ENCODE measurements around the gene FAM8A1.

Gene FAM8A1

GRCh38 chr6:17624396-17624795 is 24.3 kb downstream of the FAM8A1 start:
- FAIRE-seq, result no peak
- DNase-seq (ENCODE audit: insufficient read length, low spot score), result no peak
- TF ChIP-seq TAF1 (IDR thresholded peaks at IDR 0.05; ENCODE audit: low read depth, low read length) (no peak), POLR2A (IDR thresholded peaks at IDR 0.05; ENCODE audit: low read depth, low read length) (no peak), SPI1 (IDR thresholded peaks at IDR 0.05; ENCODE audit: low read depth, low read length) (no peak), POU2F2 (IDR thresholded peaks at IDR 0.05; ENCODE audit: low read depth, low read length) (no peak), PAX5 (IDR thresholded peaks at IDR 0.05; ENCODE audit: insufficient read depth, low read length, severe bottlenecking) (no peak), POLR2AphosphoS5 (IDR thresholded peaks at IDR 0.05; ENCODE audit: low read depth, low read length) (no peak)

DNA sequence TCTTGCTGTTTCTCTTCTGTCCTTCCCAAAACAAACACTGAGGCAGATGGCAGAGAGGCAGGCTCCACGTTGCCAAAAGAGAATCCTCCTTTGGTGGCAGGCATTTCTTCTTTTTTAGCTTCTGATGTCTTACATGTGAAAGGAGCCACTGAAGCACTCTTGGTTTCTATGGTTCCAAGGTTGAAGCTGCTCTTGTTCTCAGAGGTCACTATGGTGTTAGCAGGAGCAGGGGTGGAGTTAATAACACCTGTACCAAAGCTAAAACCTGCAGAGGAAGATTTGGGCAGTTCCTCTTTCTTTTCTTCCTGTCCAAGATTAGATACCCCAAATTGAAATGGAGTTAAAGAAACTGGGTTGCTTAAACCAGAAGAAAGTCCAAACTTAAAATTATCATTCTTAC is 28.8 kb downstream of the FAM8A1 start:
- DNase-seq (ENCODE audit: insufficient read length, low spot score) (no peak), FAIRE-seq (no peak)
- TF ChIP-seq SPI1 (IDR thresholded peaks at IDR 0.05; ENCODE audit: low read depth, low read length) (peak; percentile 77), PAX5 (IDR thresholded peaks at IDR 0.05; ENCODE audit: insufficient read depth, low read length, severe bottlenecking) (no peak)

DNA sequence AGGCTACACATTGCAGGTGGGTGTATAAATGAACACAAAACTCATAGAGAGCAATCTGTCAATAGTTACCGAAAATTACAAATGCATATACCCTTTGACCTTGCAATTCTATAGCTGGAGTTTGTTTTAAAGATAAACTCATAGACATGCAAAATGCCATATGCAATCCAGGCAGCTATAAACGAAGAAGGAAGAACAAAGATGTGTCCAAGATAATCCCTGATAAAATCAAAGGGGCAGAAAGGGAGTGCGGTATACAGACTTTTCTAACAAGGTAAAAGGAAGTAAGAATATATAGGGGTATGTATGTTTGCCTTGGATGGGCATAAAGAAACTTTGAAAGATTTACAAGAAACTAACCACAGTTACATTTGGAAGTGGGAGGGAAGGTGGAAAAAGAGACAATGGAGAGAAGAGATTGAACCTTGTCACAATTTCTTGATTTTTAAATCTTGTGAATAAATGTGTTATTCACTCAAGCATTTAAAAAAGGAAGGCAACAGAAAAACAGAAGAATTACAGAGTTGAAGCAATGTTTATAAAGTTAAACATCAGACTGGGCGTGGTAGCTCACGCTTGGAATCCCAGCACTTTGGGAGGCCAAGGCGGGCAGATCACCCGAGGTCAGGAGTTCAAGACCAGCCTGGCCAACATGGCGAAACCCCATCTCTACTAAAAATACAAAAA is 29.9 kb downstream of the FAM8A1 start:
- TF ChIP-seq POU2F2 (IDR thresholded peaks at IDR 0.05; ENCODE audit: low read depth, low read length) (no peak), POLR2A (IDR thresholded peaks at IDR 0.05; ENCODE audit: low read depth, low read length) (no peak), PAX5 (IDR thresholded peaks at IDR 0.05; ENCODE audit: insufficient read depth, low read length, severe bottlenecking) (no peak), POLR2AphosphoS5 (IDR thresholded peaks at IDR 0.05; ENCODE audit: low read depth, low read length) (no peak)
- DNase-seq (ENCODE audit: insufficient read length, low spot score), result no peak
- FAIRE-seq, result no peak

DNA sequence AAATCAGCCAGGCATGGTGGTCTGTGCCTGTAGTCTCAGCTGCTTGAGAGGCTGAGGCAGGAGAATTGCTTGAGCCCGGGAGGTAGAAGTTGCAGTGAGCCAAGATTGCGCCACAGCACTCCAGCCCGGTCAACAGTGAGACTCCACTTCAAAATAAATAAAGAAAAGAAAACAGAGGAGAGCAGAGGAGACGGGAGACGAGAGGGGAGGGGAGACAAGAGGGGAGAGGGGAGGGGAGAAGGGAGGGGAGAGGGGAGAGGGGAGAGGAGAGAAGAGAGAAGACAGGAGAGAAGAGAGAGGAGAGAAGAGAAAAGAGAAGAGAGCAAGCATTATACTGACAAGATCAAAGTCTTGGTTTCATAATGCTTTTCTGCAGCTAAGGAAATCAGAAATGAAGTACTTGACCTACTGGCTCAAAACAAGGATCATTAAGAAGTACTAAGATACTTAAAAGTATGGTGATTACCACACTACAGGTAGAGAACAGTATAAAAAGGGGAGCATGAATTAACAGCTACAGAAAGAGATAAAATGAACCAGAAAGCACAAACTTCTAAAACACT is 30.5 kb downstream of the FAM8A1 start:
- TF ChIP-seq POLR2A (IDR thresholded peaks at IDR 0.05; ENCODE audit: low read depth, low read length) (no peak), SPI1 (IDR thresholded peaks at IDR 0.05; ENCODE audit: low read depth, low read length) (no peak), TAF1 (IDR thresholded peaks at IDR 0.05; ENCODE audit: low read depth, low read length) (no peak), PAX5 (IDR thresholded peaks at IDR 0.05; ENCODE audit: insufficient read depth, low read length, severe bottlenecking) (no peak), POU2F2 (IDR thresholded peaks at IDR 0.05; ENCODE audit: low read depth, low read length) (no peak), POLR2AphosphoS5 (IDR thresholded peaks at IDR 0.05; ENCODE audit: low read depth, low read length) (no peak)
- no peak for FAIRE-seq
- no peak for DNase-seq (ENCODE audit: insufficient read length, low spot score)

DNA sequence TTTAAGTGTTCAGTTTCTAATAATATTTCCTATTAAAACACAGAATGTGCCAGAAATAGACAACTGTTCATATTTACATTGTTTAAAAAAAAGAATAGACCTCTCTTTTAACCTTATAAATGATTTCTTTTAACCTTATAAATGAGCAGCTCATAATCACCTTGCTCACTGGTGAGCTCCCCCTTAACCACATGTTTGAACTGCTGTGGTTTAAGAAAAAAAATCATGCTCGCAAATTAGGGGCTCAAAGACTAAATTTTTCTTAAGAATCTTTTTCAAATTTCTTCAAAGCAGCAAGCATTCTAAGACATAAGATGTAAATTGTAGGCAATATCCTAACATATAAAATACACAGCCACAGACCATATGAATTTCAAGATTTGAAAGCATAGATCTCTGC is 32.8 kb downstream of the FAM8A1 start:
- FAIRE-seq, result peak; percentile 50
- no peak for DNase-seq (ENCODE audit: insufficient read length, low spot score)
- no peak for TF ChIP-seq PAX5 (IDR thresholded peaks at IDR 0.05; ENCODE audit: insufficient read depth, low read length, severe bottlenecking)
- TF ChIP-seq POU2F2 (IDR thresholded peaks at IDR 0.05; ENCODE audit: low read depth, low read length), result no peak
- no peak for TF ChIP-seq POLR2AphosphoS5 (IDR thresholded peaks at IDR 0.05; ENCODE audit: low read depth, low read length)

DNA sequence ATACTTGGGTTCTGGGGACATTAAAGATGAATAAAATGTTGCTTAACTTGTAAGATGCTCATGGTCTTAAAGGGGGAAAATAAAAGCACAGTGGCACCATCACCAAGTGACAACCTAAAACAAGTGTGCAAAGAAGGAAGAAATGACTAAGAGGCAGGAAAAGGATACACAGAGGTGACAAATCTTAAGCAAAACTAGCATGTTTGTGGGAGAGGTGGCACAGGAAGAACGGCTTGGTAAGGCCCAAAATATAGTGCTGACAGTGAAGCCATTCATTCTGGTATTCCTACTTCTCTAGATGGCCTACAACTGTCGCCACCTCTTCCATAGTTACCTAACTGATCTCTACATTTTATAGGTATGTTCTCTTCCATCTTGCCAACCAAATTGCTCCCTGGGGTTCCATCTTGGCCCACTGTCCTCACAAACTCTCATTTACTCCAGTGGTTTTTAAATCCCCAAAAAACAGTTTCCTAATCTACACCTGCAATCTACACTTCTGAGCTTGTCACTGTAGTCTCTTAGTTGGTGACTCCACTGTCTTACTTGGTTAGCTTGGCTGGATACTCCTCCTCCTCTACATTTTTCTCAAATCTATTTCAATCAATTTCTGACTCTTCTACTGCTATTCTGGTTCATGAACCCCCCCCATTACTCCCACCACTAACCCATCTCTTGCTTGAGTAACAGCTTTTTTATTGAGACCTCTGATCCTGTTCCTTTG is 33.5 kb downstream of the FAM8A1 start:
- peak; percentile 60 for FAIRE-seq
- no peak for DNase-seq (ENCODE audit: insufficient read length, low spot score)
- TF ChIP-seq POU2F2 (IDR thresholded peaks at IDR 0.05; ENCODE audit: low read depth, low read length) (no peak), POLR2A (IDR thresholded peaks at IDR 0.05; ENCODE audit: low read depth, low read length) (no peak), POLR2AphosphoS5 (IDR thresholded peaks at IDR 0.05; ENCODE audit: low read depth, low read length) (no peak), SPI1 (IDR thresholded peaks at IDR 0.05; ENCODE audit: low read depth, low read length) (no peak), PAX5 (IDR thresholded peaks at IDR 0.05; ENCODE audit: insufficient read depth, low read length, severe bottlenecking) (no peak), TAF1 (IDR thresholded peaks at IDR 0.05; ENCODE audit: low read depth, low read length) (no peak)

GRCh38 chr6:17635568-17635967 is 35.5 kb downstream of the FAM8A1 start:
- TF ChIP-seq TAF1 (IDR thresholded peaks at IDR 0.05; ENCODE audit: low read depth, low read length), result no peak
- TF ChIP-seq PAX5 (IDR thresholded peaks at IDR 0.05; ENCODE audit: insufficient read depth, low read length, severe bottlenecking), result no peak
- no peak for TF ChIP-seq POLR2A (IDR thresholded peaks at IDR 0.05; ENCODE audit: low read depth, low read length)
- no peak for TF ChIP-seq POLR2AphosphoS5 (IDR thresholded peaks at IDR 0.05; ENCODE audit: low read depth, low read length)
- no peak for TF ChIP-seq SPI1 (IDR thresholded peaks at IDR 0.05; ENCODE audit: low read depth, low read length)
- TF ChIP-seq POU2F2 (IDR thresholded peaks at IDR 0.05; ENCODE audit: low read depth, low read length), result no peak
- FAIRE-seq (no peak), DNase-seq (ENCODE audit: insufficient read length, low spot score) (no peak)

GRCh38 chr6:17638212-17638715 is 38.2 kb downstream of the FAM8A1 start:
- FAIRE-seq (no peak), DNase-seq (ENCODE audit: insufficient read length, low spot score) (no peak)
- no peak for TF ChIP-seq POU2F2 (IDR thresholded peaks at IDR 0.05; ENCODE audit: low read depth, low read length)
- TF ChIP-seq TAF1 (IDR thresholded peaks at IDR 0.05; ENCODE audit: low read depth, low read length), result no peak
- no peak for TF ChIP-seq POLR2A (IDR thresholded peaks at IDR 0.05; ENCODE audit: low read depth, low read length)
- no peak for TF ChIP-seq PAX5 (IDR thresholded peaks at IDR 0.05; ENCODE audit: insufficient read depth, low read length, severe bottlenecking)

DNA sequence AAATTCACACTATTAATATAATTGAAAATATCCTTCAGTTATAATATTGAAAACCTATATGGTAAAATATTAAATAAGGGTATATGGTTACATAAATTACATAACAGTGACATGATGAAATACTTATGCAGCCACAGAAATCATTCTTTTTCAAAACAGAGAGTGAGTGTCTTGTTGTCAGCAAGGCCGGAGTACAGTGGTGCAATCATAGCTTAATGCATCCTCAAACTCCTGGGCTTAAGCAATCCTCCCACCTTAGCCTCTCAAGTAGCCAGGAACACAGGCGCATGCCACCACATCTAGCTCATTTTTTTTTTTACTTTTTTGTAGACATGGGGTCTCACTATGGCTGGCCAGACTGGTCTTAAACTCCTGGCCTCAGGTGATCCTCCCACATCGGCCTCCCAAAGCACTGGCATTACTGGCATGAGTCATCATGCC is 40.4 kb downstream of the FAM8A1 start:
- DNase-seq (ENCODE audit: insufficient read length, low spot score) (no peak), FAIRE-seq (no peak)
- no peak for TF ChIP-seq SPI1 (IDR thresholded peaks at IDR 0.05; ENCODE audit: low read depth, low read length)
- TF ChIP-seq TAF1 (IDR thresholded peaks at IDR 0.05; ENCODE audit: low read depth, low read length), result no peak
- TF ChIP-seq PAX5 (IDR thresholded peaks at IDR 0.05; ENCODE audit: insufficient read depth, low read length, severe bottlenecking), result no peak
- TF ChIP-seq POU2F2 (IDR thresholded peaks at IDR 0.05; ENCODE audit: low read depth, low read length), result no peak
- TF ChIP-seq POLR2A (IDR thresholded peaks at IDR 0.05; ENCODE audit: low read depth, low read length), result no peak
- TF ChIP-seq POLR2AphosphoS5 (IDR thresholded peaks at IDR 0.05; ENCODE audit: low read depth, low read length), result no peak
